ENCODE results near the gene HYAL3.
"Not testable (repeated sequence)": the region's sequence is repeated elsewhere in the genome, so short reads cannot be mapped to it uniquely, and the experiment has no call there.

HYAL3 gene

DNA sequence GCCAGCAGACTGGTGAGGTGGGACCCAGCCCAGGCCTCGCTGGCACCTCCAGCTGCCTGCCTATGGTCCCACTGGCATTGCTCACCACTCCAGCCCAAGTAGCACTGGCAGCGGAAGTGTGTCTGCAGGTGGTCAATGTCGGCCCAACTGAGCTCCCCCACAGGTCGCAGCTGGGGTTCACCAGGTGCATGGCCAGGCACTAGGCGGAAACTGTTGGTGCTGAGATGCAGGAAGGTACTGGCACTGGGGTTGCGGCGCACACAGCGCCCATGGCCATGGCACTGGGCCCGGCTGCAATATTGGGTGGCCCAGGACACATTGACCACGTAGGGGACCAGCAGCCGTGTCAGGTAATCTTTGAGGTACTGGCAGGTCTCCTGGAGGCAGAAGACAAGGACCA is 19.0 kb upstream of the HYAL3 start:
- no peak for DNase-seq (ENCODE audit: low spot score)
- ATAC-seq (ENCODE audit: low read depth), result no peak
- Histone ChIP-seq H3K4me3 (ENCODE audit: severe bottlenecking) (no peak overlapping the region), H3K27ac (ENCODE audit: poor library complexity, severe bottlenecking) (peak overlapping the region; percentile 87), H3K4me1 (ENCODE audit: insufficient read depth, poor library complexity, severe bottlenecking) (peaks cover 19% of the 10 kb centered on the region), H3K9me3 (ENCODE audit: severe bottlenecking) (no peaks in the 10 kb centered on the region), H3K36me3 (ENCODE audit: low read depth) (peaks cover 36% of the 10 kb centered on the region), H3K27me3 (ENCODE audit: insufficient read depth, poor library complexity, severe bottlenecking) (no peaks in the 10 kb centered on the region)
- TF ChIP-seq, protein P1, sequence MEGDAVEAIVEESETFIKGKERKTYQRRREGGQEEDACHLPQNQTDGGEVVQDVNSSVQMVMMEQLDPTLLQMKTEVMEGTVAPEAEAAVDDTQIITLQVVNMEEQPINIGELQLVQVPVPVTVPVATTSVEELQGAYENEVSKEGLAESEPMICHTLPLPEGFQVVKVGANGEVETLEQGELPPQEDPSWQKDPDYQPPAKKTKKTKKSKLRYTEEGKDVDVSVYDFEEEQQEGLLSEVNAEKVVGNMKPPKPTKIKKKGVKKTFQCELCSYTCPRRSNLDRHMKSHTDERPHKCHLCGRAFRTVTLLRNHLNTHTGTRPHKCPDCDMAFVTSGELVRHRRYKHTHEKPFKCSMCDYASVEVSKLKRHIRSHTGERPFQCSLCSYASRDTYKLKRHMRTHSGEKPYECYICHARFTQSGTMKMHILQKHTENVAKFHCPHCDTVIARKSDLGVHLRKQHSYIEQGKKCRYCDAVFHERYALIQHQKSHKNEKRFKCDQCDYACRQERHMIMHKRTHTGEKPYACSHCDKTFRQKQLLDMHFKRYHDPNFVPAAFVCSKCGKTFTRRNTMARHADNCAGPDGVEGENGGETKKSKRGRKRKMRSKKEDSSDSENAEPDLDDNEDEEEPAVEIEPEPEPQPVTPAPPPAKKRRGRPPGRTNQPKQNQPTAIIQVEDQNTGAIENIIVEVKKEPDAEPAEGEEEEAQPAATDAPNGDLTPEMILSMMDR (IDR thresholded peaks at IDR 0.05; ENCODE audit: poor library complexity, severe bottlenecking), result no peak

DNA sequence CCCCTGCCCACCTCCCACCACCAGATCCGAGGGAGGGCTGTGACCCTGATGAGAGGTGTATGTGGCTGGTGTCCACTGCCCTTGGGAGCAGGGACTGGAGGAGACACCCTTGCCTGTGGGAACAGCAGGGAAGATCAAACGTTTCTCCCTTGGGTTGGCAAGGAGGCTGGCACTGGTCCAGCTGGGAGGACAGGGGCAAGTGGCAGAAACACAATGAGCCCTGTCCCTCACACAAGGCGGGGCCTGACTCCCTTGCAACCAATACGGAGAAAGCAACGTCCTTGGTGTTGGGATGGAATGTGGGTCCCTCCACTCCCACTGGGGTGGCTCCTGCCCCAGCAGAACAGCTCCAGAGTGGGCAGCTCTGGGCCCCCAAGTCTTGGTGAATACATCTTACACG is 18.1 kb upstream of the HYAL3 start:
- ATAC-seq (ENCODE audit: low read depth), result no peak
- Histone ChIP-seq H3K36me3 (ENCODE audit: low read depth) (peaks cover 36% of the 10 kb centered on the region), H3K27me3 (ENCODE audit: insufficient read depth, poor library complexity, severe bottlenecking) (no peaks in the 10 kb centered on the region), H3K27ac (ENCODE audit: poor library complexity, severe bottlenecking) (peak overlapping the region; percentile 87), H3K4me1 (ENCODE audit: insufficient read depth, poor library complexity, severe bottlenecking) (peaks cover 19% of the 10 kb centered on the region), H3K9me3 (ENCODE audit: severe bottlenecking) (no peaks in the 10 kb centered on the region), H3K4me3 (ENCODE audit: severe bottlenecking) (no peak overlapping the region)
- DNase-seq (ENCODE audit: low spot score), result peak; percentile 73
- TF ChIP-seq, protein P1 (IDR thresholded peaks at IDR 0.05; ENCODE audit: poor library complexity, severe bottlenecking), result no peak

DNA sequence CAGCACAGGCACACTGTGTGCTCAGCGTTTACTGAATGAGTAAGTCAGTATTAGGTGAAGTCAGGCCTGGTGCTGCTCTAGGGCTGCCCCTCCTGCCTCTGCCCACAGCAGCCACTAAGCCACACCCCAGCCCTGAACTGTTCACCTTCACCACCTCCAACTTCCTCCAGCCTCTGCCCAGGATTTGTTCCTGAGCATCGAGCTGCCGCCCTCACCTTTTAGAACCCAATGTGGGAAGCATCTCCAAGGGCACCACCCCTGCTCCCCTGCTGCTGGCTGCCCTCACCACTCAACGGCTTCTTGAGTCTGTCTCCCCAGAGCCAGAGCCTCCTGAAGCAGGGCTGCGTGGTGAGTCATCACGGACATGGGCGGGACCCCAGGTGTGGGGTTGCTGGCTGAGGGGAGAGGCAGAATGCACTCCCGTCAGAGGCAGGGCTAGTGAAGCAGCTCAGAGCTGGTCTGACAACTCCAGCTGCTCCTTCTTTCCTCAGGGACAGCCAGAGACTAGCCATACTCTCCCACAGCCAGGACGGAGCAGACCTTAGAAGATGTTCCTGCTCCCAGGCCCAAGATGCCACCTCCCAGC is 17.5 kb upstream of the HYAL3 start:
- Histone ChIP-seq H3K4me1 (ENCODE audit: insufficient read depth, poor library complexity, severe bottlenecking) (peaks cover 19% of the 10 kb centered on the region), H3K4me3 (ENCODE audit: severe bottlenecking) (no peak overlapping the region), H3K27ac (ENCODE audit: poor library complexity, severe bottlenecking) (peak overlapping the region; percentile 87), H3K9me3 (ENCODE audit: severe bottlenecking) (no peaks in the 10 kb centered on the region), H3K27me3 (ENCODE audit: insufficient read depth, poor library complexity, severe bottlenecking) (no peaks in the 10 kb centered on the region), H3K36me3 (ENCODE audit: low read depth) (peaks cover 36% of the 10 kb centered on the region)
- DNase-seq (ENCODE audit: low spot score) (peak; percentile 99), ATAC-seq (ENCODE audit: low read depth) (peak; percentile 88)
- TF ChIP-seq, protein P1 (IDR thresholded peaks at IDR 0.05; ENCODE audit: poor library complexity, severe bottlenecking), result no peak

DNA sequence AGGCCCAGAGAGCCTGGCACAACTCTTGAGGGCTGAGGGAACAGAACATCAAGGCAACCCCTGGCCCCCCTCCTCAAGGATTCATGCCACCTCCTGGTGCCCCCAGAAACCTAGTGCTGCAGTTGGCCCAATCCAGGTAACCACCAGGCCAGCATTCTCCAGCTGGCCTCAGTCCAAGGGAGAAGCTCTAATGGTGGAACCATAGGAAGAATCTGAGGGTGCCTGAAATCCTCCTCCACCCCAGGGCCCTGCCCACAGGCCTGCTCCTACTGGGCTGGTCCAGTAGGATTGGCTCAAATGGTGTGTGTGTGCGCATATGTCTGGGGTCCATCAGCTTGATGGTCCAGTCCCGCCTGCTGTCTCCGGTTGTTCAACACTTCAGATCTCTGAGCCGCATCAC is 15.6 kb upstream of the HYAL3 start:
- DNase-seq (ENCODE audit: low spot score) (peak; percentile 37), ATAC-seq (ENCODE audit: low read depth) (no peak)
- no peak overlapping the region for H3K4me3 ChIP-seq (ENCODE audit: severe bottlenecking)
- H3K27ac ChIP-seq (ENCODE audit: poor library complexity, severe bottlenecking), result peak overlapping the region; percentile 87
- peaks cover 24% of the 10 kb centered on the region for H3K4me1 ChIP-seq (ENCODE audit: insufficient read depth, poor library complexity, severe bottlenecking)
- H3K9me3 ChIP-seq (ENCODE audit: severe bottlenecking), result no peaks in the 10 kb centered on the region
- no peaks in the 10 kb centered on the region for H3K27me3 ChIP-seq (ENCODE audit: insufficient read depth, poor library complexity, severe bottlenecking)
- H3K36me3 ChIP-seq (ENCODE audit: low read depth), result peaks cover 35% of the 10 kb centered on the region
- TF ChIP-seq, protein P1 (IDR thresholded peaks at IDR 0.05; ENCODE audit: poor library complexity, severe bottlenecking), result no peak

DNA sequence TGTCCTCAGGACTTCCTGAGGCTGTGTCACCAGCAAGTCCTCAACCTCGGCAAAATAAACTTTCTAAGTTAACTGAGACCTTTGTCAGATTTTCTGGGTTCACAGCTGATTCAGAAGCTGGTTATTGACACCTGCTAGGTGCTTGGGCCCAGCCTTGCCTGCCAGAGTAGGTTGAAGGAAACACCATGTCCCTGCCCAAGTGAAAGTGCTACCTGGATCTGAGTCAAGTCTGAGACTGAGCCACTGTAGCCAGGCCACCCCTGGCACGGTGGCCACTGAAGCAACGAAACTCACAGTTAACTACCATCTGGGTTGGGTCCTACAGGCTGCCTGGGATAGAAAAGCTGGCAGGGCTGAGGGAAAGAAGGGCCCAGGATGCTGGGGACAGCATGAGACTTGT is 15.1 kb upstream of the HYAL3 start:
- peaks cover 29% of the 10 kb centered on the region for H3K4me1 ChIP-seq (ENCODE audit: insufficient read depth, poor library complexity, severe bottlenecking)
- peaks cover 30% of the 10 kb centered on the region for H3K36me3 ChIP-seq (ENCODE audit: low read depth)
- ATAC-seq (ENCODE audit: low read depth) (no peak), DNase-seq (ENCODE audit: low spot score) (no peak)
- no peak overlapping the region for H3K4me3 ChIP-seq (ENCODE audit: severe bottlenecking)
- TF ChIP-seq, protein P1 (IDR thresholded peaks at IDR 0.05; ENCODE audit: poor library complexity, severe bottlenecking), result no peak
- H3K27ac ChIP-seq (ENCODE audit: poor library complexity, severe bottlenecking), result peak overlapping the region; percentile 5
- no peaks in the 10 kb centered on the region for H3K9me3 ChIP-seq (ENCODE audit: severe bottlenecking)
- no peaks in the 10 kb centered on the region for H3K27me3 ChIP-seq (ENCODE audit: insufficient read depth, poor library complexity, severe bottlenecking)

DNA sequence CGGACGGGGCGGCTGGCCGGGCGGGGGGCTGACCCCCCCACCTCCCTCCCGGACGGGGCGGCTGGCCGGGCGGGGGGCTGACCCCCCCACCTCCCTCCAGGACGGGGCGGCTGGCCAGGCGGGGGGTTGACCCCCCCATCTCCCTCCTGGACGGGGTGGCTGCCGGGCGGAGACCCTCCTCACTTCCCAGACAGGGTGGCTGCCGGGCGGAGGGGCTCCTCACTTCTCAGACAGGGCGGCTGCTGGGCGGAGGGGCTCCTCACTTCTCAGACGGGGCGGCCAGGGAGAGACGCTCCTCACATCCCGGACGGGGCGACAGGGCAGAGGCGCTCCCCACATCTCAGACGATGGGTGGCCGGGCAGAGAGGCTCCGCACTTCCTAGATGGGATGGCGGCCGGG is 12.8 kb upstream of the HYAL3 start:
- H3K27me3 ChIP-seq (ENCODE audit: insufficient read depth, poor library complexity, severe bottlenecking); H3K27ac ChIP-seq (ENCODE audit: poor library complexity, severe bottlenecking); DNase-seq (ENCODE audit: low spot score); H3K4me3 ChIP-seq (ENCODE audit: severe bottlenecking); ATAC-seq (ENCODE audit: low read depth): not testable (repeated sequence)
- H3K36me3 ChIP-seq (ENCODE audit: low read depth), result peaks cover 11% of the 10 kb centered on the region; the same call in 1 of the 2 replicates
- peaks cover 18% of the 10 kb centered on the region for H3K9me3 ChIP-seq (ENCODE audit: severe bottlenecking)
- H3K4me1 ChIP-seq (ENCODE audit: insufficient read depth, poor library complexity, severe bottlenecking), result peaks cover 18% of the 10 kb centered on the region
